Cardiac fibroblast (primary cell): ENCODE results near the gene STYXL2.

ENCODE experiments used
- DNase-seq, 2 donors: peaks; one replicate each; pipeline versions ENCODE4 v3.0.0 to v3.0.0-alpha.2; 2010; ENCODE audit warnings: low read depth in 2 of 2
- H3K4me3 ChIP-seq, 2 donors: replicated peaks in 1 of 2; 1 replicate in 1 of 2; 2 replicates in 1 of 2; pipeline ENCODE4 v1.5.1; 2011; ENCODE audit warnings: low read depth in 2 of 2, low read length in 2 of 2, mild to moderate bottlenecking in 2 of 2, moderate library complexity in 1 of 2
- CTCF ChIP-seq: IDR thresholded peaks from one replicate; pipeline ENCODE4 v1.5.1; 2011; ENCODE audit warnings: low read depth, mild to moderate bottlenecking, low read length, inconsistent platforms

Gene STYXL2

DNA sequence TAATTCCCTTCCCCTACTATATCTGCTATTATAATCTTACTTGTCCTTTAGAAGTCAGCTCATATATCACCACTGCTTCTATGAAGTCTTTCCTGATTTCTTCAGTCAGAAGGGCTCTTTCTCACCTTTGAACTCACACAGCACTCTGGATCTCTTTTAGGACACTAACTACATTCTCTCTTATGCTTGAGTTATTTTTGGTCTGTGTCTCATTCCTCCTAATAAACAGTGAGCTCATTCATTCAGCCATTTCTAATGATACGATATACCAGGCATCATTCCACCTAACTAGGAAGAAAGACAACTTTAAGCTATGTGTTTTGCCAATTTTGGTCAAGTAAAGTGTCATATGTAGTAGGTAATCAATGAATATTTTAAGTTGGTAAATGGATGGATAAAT is 1.2 kb upstream of the STYXL2 start:
- TF ChIP-seq CTCF: no peak
- DNase-seq: no peak
- no peak overlapping the region for H3K4me3 ChIP-seq

GRCh38 chr1:167094690-167095089 is 815 bp downstream of the STYXL2 start:
- TF ChIP-seq CTCF: no peak
- no peak overlapping the region for H3K4me3 ChIP-seq

DNA sequence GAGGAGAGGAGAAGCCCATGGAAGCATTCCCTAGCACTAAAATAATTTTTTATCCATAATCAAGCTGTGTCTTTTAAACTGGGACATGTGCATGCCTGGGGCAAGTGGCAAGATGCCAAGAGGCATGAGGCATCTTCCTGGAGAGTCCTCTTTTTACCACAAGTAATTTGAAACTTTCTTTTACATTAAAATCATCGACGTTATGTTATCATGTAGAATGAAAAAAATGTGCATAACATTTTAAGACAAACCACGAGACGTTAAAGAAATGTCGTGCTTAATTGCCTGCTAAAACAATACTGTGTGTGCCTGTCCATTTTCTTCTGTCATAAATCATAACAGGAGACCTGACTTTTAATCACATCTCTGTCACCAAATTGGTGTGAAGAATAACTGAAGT is 1.5 kb downstream of the STYXL2 start:
- no peak overlapping the region for H3K4me3 ChIP-seq
- TF ChIP-seq CTCF: no peak
- peak; percentile 23 to 46 for DNase-seq

More at GRCh38 chr1:167094690-167095089, 815 bp downstream of the STYXL2 start:
- no peak for DNase-seq

DNA sequence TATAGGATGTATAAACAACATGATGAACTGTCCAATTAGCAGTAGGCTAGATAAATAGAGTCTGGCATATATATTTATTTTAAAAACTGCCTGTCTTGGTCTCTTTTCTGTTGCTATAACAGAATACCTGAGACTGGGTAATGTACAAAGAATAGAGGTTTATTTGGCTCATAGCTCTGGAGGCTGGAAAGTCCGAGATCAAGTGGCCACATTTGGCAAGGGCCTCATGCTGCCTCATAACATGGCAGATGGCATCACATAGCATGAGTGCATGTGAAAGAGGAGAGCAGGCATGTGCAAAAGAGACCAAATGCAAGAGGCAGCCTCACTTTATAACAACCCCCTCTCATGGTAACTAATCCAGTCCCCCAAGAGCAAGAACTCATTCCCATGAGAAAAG is 6.0 kb downstream of the STYXL2 start:
- no peak for TF ChIP-seq CTCF
- no peak overlapping the region for H3K4me3 ChIP-seq
- no peak for DNase-seq

DNA sequence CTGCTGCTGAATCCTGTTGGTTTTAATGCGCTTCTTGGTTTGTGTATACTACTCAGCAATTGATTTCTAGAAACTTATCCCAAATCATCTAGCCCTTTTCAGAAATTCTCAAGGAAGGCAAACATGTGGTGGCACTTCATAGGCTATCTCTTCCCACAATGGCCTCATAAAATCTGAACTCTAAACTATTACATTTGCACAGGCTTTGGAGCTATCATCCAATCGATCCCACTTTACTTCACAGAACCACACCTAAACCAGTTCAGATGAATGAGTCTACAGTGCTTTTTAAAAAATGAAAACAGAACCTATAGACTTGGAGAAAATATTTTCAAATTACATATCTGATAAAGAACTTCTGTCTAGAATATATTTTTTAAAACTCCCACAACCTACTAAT is 6.9 kb downstream of the STYXL2 start:
- H3K4me3 ChIP-seq: no peak overlapping the region
- TF ChIP-seq CTCF: no peak
- no peak for DNase-seq

- TF ChIP-seq CTCF: no peak
- no peak for DNase-seq
- no peak overlapping the region for H3K4me3 ChIP-seq
Observed at GRCh38 chr1:167101754-167102153, 7.9 kb downstream of the STYXL2 start.

- no peak overlapping the region for H3K4me3 ChIP-seq
- no peak for TF ChIP-seq CTCF
- DNase-seq: no peak
Observed at GRCh38 chr1:167102906-167103573, 9.2 kb downstream of the STYXL2 start.
